Measurements from ENCODE around the gene KLHDC4.
"Not testable (repeated sequence)": the region's sequence is repeated elsewhere in the genome, so short reads cannot be mapped to it uniquely, and the experiment has no call there.

KLHDC4 gene

DNA sequence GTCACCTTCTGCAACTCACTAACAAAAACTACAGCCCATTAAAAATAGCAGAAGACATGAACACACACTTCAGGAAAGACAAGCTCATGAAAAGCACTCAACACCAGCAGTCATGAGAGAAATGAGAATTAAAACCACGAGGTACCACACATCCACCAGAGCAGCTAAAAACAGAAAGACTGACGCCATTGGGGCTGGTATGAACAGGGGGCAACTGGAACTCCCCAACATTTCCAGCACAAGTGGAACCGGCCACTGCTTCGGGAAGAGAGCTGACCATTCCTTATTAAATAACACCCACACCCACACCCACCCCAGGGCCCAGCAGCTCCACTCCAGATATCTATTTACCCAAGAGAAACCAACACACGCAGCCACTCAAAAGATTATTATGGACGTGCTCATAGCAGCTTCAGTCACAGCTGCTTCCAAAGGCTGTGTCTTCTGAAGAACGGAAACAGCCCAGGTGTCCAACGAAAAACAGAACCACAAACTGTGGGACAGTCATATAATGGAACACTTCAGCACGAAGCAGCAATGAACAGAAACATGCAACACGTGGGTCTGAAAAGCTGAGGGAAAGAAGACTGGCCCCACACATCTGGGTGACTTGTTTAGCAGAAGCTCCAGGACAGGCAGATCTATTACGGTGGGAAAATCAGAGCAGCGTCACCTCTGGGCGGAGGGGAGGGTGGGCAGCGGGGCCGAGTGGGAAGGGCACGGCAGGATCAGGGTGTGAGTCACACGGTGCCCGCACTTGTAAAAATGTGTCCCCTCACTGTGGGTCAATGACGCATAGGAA is 41.1 kb downstream of the KLHDC4 start:
- DNase-seq = no peak
- TF ChIP-seq POLR2A (IDR thresholded peaks at IDR 0.05; ENCODE audit: low read length) (no peak), GATA1 (IDR thresholded peaks at IDR 0.05; ENCODE audit: low read depth, low read length) (no peak)

- peak; percentile 11 to 26 for DNase-seq
- TF ChIP-seq GATA1 (IDR thresholded peaks at IDR 0.05; ENCODE audit: low read depth, low read length) (no peak), POLR2A (IDR thresholded peaks at IDR 0.05; ENCODE audit: low read length) (no peak)
These were observed 42.6 kb downstream of the KLHDC4 start for GRCh38 chr16:87723226-87723623.

GRCh38 chr16:87722590-87723225 is 43.1 kb downstream of the KLHDC4 start:
- TF ChIP-seq POLR2A (IDR thresholded peaks at IDR 0.05; ENCODE audit: low read length) (no peak), GATA1 (IDR thresholded peaks at IDR 0.05; ENCODE audit: low read depth, low read length) (no peak)
- DNase-seq = no peak

- TF ChIP-seq GATA1 (IDR thresholded peaks at IDR 0.05; ENCODE audit: low read depth, low read length) (no peak), POLR2A (IDR thresholded peaks at IDR 0.05; ENCODE audit: low read length) (no peak)
- peak; percentile 66 to 84 for DNase-seq
These were observed 43.9 kb downstream of the KLHDC4 start for GRCh38 chr16:87721622-87722585.

DNA sequence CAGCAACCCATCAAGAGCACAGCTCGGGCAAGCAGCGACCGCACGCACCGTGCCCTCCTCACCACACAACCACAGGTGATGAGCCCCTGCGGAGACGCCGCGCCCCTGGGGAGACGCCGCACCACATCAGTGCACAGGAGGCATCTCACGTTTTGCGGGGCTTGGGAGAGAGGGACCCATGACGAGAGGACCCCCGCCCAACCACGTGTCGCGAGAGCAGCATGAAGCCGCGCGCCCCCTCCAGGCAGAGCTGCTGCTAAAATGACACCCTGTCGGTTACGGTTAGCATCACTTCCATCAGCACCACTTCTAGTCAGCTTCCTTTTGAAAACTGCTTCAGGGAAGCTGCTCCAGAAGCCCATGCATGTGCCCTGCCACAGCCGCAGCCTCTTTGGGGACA is 45.3 kb downstream of the KLHDC4 start:
- no peak for TF ChIP-seq POLR2A (IDR thresholded peaks at IDR 0.05; ENCODE audit: low read length)
- no peak for TF ChIP-seq GATA1 (IDR thresholded peaks at IDR 0.05; ENCODE audit: low read depth, low read length)
- no peak for DNase-seq

GRCh38 chr16:87718831-87719230 is 47.0 kb downstream of the KLHDC4 start:
- not testable (repeated sequence) for DNase-seq

- no peak for TF ChIP-seq GATA1 (IDR thresholded peaks at IDR 0.05; ENCODE audit: low read depth, low read length)
- TF ChIP-seq POLR2A (IDR thresholded peaks at IDR 0.05; ENCODE audit: low read length) = no peak
- DNase-seq = no peak
These were observed 50.1 kb downstream of the KLHDC4 start for GRCh38 chr16:87715658-87716057.

DNA sequence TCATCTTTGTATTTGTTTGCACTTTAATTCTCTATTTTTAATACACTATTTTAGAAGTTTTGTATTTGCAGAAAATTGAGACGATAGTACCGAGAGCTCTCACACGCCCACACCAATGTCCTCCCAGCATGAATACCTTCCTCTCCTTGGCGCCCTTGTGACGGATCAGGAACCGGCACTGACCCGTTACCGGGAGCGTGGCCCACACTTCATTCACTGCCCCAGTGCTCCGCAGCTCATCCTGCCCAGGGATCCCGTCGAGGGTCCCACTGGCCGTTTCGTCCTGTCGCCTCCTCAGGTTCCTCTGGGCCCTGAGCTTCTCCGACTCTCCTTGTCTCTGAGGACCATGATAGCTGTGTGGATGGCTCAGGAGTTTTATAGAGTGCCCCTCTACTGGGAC is 50.6 kb downstream of the KLHDC4 start:
- TF ChIP-seq GATA1 (IDR thresholded peaks at IDR 0.05; ENCODE audit: low read depth, low read length) (no peak), POLR2A (IDR thresholded peaks at IDR 0.05; ENCODE audit: low read length) (no peak)

GRCh38 chr16:87713451-87714229 is 52.1 kb downstream of the KLHDC4 start:
- no peak for DNase-seq
- TF ChIP-seq GATA1 (IDR thresholded peaks at IDR 0.05; ENCODE audit: low read depth, low read length) (no peak), POLR2A (IDR thresholded peaks at IDR 0.05; ENCODE audit: low read length) (no peak)

More for the DNA sequence above, 50.6 kb downstream of the KLHDC4 start:
- DNase-seq = no peak

DNA sequence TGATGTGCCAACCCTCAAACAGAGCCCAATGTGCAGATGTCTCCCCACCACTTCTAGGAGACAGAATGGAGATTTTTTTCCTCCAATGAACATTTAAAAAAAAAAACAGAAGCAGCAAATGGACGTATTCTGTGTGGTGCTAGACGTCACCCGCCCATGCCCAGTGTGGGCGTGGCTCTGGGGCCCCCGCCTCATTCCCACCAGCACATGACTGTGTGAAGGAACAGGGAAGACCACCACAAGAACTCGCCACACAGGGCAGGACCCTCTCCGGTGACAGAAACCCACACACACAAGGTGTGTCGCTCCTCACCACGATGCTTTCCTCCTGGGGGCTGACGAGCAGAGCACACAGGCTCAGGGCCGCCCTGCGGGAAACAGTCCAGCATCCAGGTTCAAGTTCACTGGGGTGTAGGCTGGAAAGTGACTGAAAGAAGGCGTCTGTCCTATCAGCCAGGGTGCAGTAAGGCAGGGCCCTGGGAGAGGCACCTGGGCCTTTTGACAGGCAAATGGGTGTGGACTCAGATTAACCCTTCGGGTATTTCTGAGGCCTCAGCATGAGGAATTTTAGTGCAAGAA is 53.5 kb downstream of the KLHDC4 start:
- DNase-seq = no peak
- TF ChIP-seq GATA1 (IDR thresholded peaks at IDR 0.05; ENCODE audit: low read depth, low read length) = no peak
- no peak for TF ChIP-seq POLR2A (IDR thresholded peaks at IDR 0.05; ENCODE audit: low read length)

DNA sequence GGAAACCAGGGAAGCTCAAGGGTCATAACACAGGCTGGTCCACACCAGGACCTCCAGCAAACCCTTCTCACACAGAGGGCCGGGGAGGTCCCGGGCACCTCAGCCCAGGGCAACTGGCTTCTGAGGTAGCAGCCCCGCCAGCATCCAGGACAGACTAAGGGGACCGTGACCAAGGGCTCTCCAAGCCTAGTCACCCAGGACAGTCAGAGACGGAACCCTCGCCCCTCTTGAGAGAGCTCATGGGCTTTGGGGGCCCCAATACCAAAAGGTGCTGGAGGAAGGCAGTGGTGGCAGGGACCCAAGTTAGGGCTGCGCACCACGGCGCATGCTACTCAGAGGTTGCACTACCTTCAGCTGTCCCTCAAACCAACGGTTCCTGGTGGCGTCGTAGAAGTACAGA is 54.9 kb downstream of the KLHDC4 start:
- DNase-seq = no peak
- TF ChIP-seq POLR2A (IDR thresholded peaks at IDR 0.05; ENCODE audit: low read length) = no peak
- no peak for TF ChIP-seq GATA1 (IDR thresholded peaks at IDR 0.05; ENCODE audit: low read depth, low read length)

GRCh38 chr16:87709677-87710076 is 56.1 kb downstream of the KLHDC4 start:
- TF ChIP-seq GATA1 (IDR thresholded peaks at IDR 0.05; ENCODE audit: low read depth, low read length) = no peak
- TF ChIP-seq POLR2A (IDR thresholded peaks at IDR 0.05; ENCODE audit: low read length) = no peak
- DNase-seq = no peak

Data from erythroblast (primary cell).